Fibroblast of lung (primary cell): ENCODE data around the gene DUSP16. TPM values are rescaled to one million over a fixed set of nuclear protein-coding genes. Genes with fewer than 3 reads are reported as not detected.
"Not testable (repeated sequence)": the region's sequence is repeated elsewhere in the genome, so short reads cannot be mapped to it uniquely, and the experiment has no call there.

Source experiments
- DNase-seq, 2 donors: peaks; one replicate each; pipeline versions ENCODE4 v3.0.0 to v3.0.0-alpha.2; 2010; ENCODE audit warnings: low read depth in 2 of 2
- H2AFZ ChIP-seq: 2 replicates; pipeline ENCODE4 v1.5.1; 2012; ENCODE audit warnings: low read length, control low read depth, inconsistent platforms
- H3K27ac ChIP-seq: 2 replicates; pipeline ENCODE4 v1.5.1; 2011; ENCODE audit warnings: low read length, control low read depth; ENCODE audit not compliant: insufficient read depth
- H3K27me3 ChIP-seq: 2 replicates; pipeline ENCODE4 v1.5.1; 2011; ENCODE audit warnings: mild to moderate bottlenecking, low read length; ENCODE audit not compliant: control insufficient read depth, insufficient read depth
- H3K36me3 ChIP-seq: 2 replicates; pipeline ENCODE4 v1.5.1; 2011; ENCODE audit warnings: low read length; ENCODE audit not compliant: control insufficient read depth, insufficient read depth
- H3K4me1 ChIP-seq: 2 replicates; pipeline ENCODE4 v1.5.1; 2011; ENCODE audit warnings: low read length; ENCODE audit not compliant: control insufficient read depth, insufficient read depth; ENCODE audit errors: extremely low read depth
- H3K4me2 ChIP-seq: 2 replicates; pipeline ENCODE4 v1.5.1; 2011; ENCODE audit warnings: low read length, control low read depth; ENCODE audit not compliant: insufficient read depth; ENCODE audit errors: extremely low read depth
- H3K4me3 ChIP-seq, 4 experiments: fragments of 200-600 bp in 1 of 4; sonication (generic) in 1 of 4; replicated peaks in 1 of 4; 2 replicates each; pipeline ENCODE4 v1.5.1; 2011 to 2016; ENCODE audit warnings: low read length in 4 of 4, low read depth in 3 of 4, mild to moderate bottlenecking in 3 of 4, control low read depth in 2 of 4, inconsistent platforms in 1 of 4, mixed read lengths in 1 of 4; ENCODE audit not compliant: insufficient read depth in 1 of 4; ENCODE audit errors: control extremely low read depth in 1 of 4
- H3K79me2 ChIP-seq: 2 replicates; pipeline ENCODE4 v1.5.1; 2012; ENCODE audit warnings: mild to moderate bottlenecking, low read length, inconsistent platforms; ENCODE audit not compliant: control insufficient read depth, insufficient read depth
- H3K9ac ChIP-seq: 2 replicates; pipeline ENCODE4 v1.5.1; 2011; ENCODE audit warnings: mild to moderate bottlenecking, low read length, control low read depth; ENCODE audit not compliant: insufficient read depth
- H3K9me3 ChIP-seq: 2 replicates; pipeline ENCODE4 v1.5.1; 2012; ENCODE audit warnings: low read depth, low read length; ENCODE audit not compliant: control insufficient read depth, insufficient read depth
- H4K20me1 ChIP-seq: 2 replicates; pipeline ENCODE4 v1.5.1; 2011; ENCODE audit warnings: low read length; ENCODE audit not compliant: control insufficient read depth, insufficient read depth; ENCODE audit errors: extremely low read depth
- CTCF ChIP-seq, 2 donors: IDR thresholded peaks in 1 of 2; conservative IDR thresholded peaks in 1 of 2; 1 replicate in 1 of 2; 2 replicates in 1 of 2; pipeline ENCODE4 v1.5.1; 2011 to 2012; ENCODE audit warnings: low read length in 2 of 2, control low read depth in 1 of 2, inconsistent platforms in 1 of 2, low read depth in 1 of 2, mild to moderate bottlenecking in 1 of 2
- EZH2 ChIP-seq: IDR thresholded peaks from 2 replicates; pipeline ENCODE4 v1.5.1; 2012; ENCODE audit warnings: low read length, control low read depth, mild to moderate bottlenecking; ENCODE audit errors: missing control alignments
- polyA plus RNA-seq, 2 donors: library from polyadenylated mRNA; depleted of rRNA in 1 of 2; stranded (reverse) in 1 of 2; unstranded in 1 of 2; fragments of >200 nt; gene quantifications; 2 replicates each; pipeline ENCODE4 v1.2.1, GENCODE V29; 2011 to 2012; ENCODE audit warnings: missing spikeins in 1 of 2
- total RNA-seq: library from RNA; depleted of rRNA; stranded (reverse); fragments of >200 nt; gene quantifications from 2 replicates; pipeline ENCODE4 v1.2.1, GENCODE V29; 2014

Gene DUSP16
- total and polyA plus RNA-seq, 2 donors (not counting 1 experiment from before 2014, with no cell fraction given), result 9.4 to 15.2 TPM

- TF ChIP-seq EZH2, result no peak
- no peak for TF ChIP-seq CTCF (conservative IDR thresholded peaks at IDR 0.05 in 1 of 2, IDR thresholded peaks at IDR 0.05 in 1 of 2; ENCODE audit: low read depth in 1 of 2, low read length in 2 of 2)
- no peak overlapping the region for H3K27ac ChIP-seq
- H3K4me1 ChIP-seq, result no peaks in the 10 kb centered on the region
These were observed 88.2 kb downstream of the DUSP16 start for GRCh38 chr12:12474471-12474928.

GRCh38 chr12:12473223-12473622 is 89.4 kb downstream of the DUSP16 start:
- no peak for DNase-seq

More at GRCh38 chr12:12474471-12474928, 88.2 kb downstream of the DUSP16 start:
- Histone ChIP-seq H3K79me2 (no peaks in the 10 kb centered on the region), H3K36me3 (peaks cover 11% of the 10 kb centered on the region), H3K4me3 (no peak overlapping the region), H3K27me3 (no peaks in the 10 kb centered on the region), H3K9ac (no peak overlapping the region), H2AFZ (no peak overlapping the region), H3K9me3 (no peaks in the 10 kb centered on the region), H3K4me2 (no peak overlapping the region), H4K20me1 (no peaks in the 10 kb centered on the region)
- DNase-seq, result no peak

GRCh38 chr12:12471982-12472961 is 90.4 kb downstream of the DUSP16 start:
- not testable (repeated sequence) for DNase-seq, H3K27me3 ChIP-seq, H4K20me1 ChIP-seq, H3K9ac ChIP-seq, H2AFZ ChIP-seq, H3K9me3 ChIP-seq, H3K27ac ChIP-seq, H3K36me3 ChIP-seq, H3K4me3 ChIP-seq, H3K4me1 ChIP-seq, H3K4me2 ChIP-seq, H3K79me2 ChIP-seq

More at GRCh38 chr12:12473223-12473622, 89.4 kb downstream of the DUSP16 start:
- Histone ChIP-seq H3K36me3 (peaks cover 11% of the 10 kb centered on the region), H4K20me1 (no peaks in the 10 kb centered on the region), H3K9me3 (no peaks in the 10 kb centered on the region), H3K27me3 (no peaks in the 10 kb centered on the region), H3K4me1 (no peaks in the 10 kb centered on the region), H3K4me3 (no peak overlapping the region), H3K4me2 (no peak overlapping the region), H3K27ac (no peak overlapping the region), H3K9ac (no peak overlapping the region), H2AFZ (no peak overlapping the region), H3K79me2 (no peaks in the 10 kb centered on the region)
- no peak for TF ChIP-seq EZH2
- no peak for TF ChIP-seq CTCF (conservative IDR thresholded peaks at IDR 0.05 in 1 of 2, IDR thresholded peaks at IDR 0.05 in 1 of 2; ENCODE audit: low read depth in 1 of 2, low read length in 2 of 2)
